ENCODE data around the gene PGAP1.

- TF ChIP-seq CTCF (IDR thresholded peaks at IDR 0.05) (no peak), ZFX (IDR thresholded peaks at IDR 0.05; ENCODE audit: borderline replicate concordance) (no peak)
Observed at GRCh38 chr2:196913691-196914090, 12.8 kb downstream of the PGAP1 start.
